HepG2 (cell line): Measurements from ENCODE around the gene C9orf50. TPM values are rescaled to one million over a fixed set of nuclear protein-coding genes. Genes with fewer than 3 reads are reported as not detected.

Source experiments
- CEBPG ChIP-seq: IDR thresholded peaks from 2 replicates; pipeline ENCODE4 v1.6.1; 2016
- ELF3 ChIP-seq: IDR thresholded peaks from 2 replicates; pipeline ENCODE4 v1.6.1; 2016; ENCODE audit warnings: missing genetic modification reagents, missing compliant biosample characterization
- GATA4 ChIP-seq: sonication (generic); IDR thresholded peaks from 2 replicates; pipeline ENCODE4 v1.6.1; 2016; ENCODE audit warnings: antibody characterized with exemption, low read depth, borderline replicate concordance
- SP4 ChIP-seq: sonication (generic); formaldehyde crosslinking; IDR thresholded peaks from 2 replicates; pipeline ENCODE4 v1.8.1; 2023; ENCODE audit warnings: mild to moderate bottlenecking, missing genetic modification reagents
- TBX2 ChIP-seq: sonication (generic); formaldehyde crosslinking; IDR thresholded peaks from 2 replicates; pipeline ENCODE4 v1.5.0; 2020; ENCODE audit warnings: missing genetic modification reagents, mild to moderate bottlenecking, borderline replicate concordance
- ZNF121 ChIP-seq: sonication (generic); formaldehyde crosslinking; IDR thresholded peaks from 2 replicates; pipeline ENCODE4 v1.5.0; 2020; ENCODE audit warnings: mild to moderate bottlenecking, missing genetic modification reagents
- ZNF777 ChIP-seq: sonication (generic); formaldehyde crosslinking; IDR thresholded peaks from 2 replicates; pipeline ENCODE4 v1.4.0; 2020; ENCODE audit warnings: missing genetic modification reagents
- ZSCAN30 ChIP-seq: sonication (generic); formaldehyde crosslinking; IDR thresholded peaks from 2 replicates; pipeline ENCODE4 v1.5.0; 2020; ENCODE audit warnings: mild to moderate bottlenecking, missing genetic modification reagents
- polyA plus RNA-seq, 8 experiments: library from polyadenylated mRNA; depleted of rRNA in 3 of 8; stranded (reverse) in 7 of 8; unstranded in 1 of 8; fragments of >200 nt; fragmentation: Illumina TruSeq in 4 of 8; extraction: Trizol in 4 of 8; gene quantifications; 2 replicates each; pipeline versions ENCODE4 v1.2.1 to v1.2.3, GENCODE V29; 2011 to 2016; ENCODE audit warnings: low read depth in 4 of 8, missing spikeins in 1 of 8, mixed read lengths in 1 of 8; ENCODE audit not compliant: insufficient read depth in 1 of 8
- total RNA-seq, 5 experiments: library from RNA; depleted of rRNA; stranded (reverse); fragments of >200 nt; fragmentation: Illumina TruSeq; extraction: Trizol; gene quantifications; 2 replicates each; pipeline ENCODE4 v1.2.3, GENCODE V29; 2016; ENCODE audit warnings: low read depth in 1 of 5
- TF ChIP-seq, protein P1 (sequence below), 2 experiments: fragments of 450-650 bp in 1 of 2; sonication (generic) in 1 of 2; formaldehyde crosslinking; IDR thresholded peaks; 2 replicates each; pipeline versions ENCODE4 v1.5.0 to v1.8.0; 2020 to 2022; ENCODE audit warnings: mild to moderate bottlenecking in 1 of 2, missing genetic modification reagents in 1 of 2
- TF ChIP-seq, protein P2 (sequence below): sonication (generic); formaldehyde crosslinking; conservative IDR thresholded peaks from 2 replicates; pipeline ENCODE4 v1.4.0; 2020; ENCODE audit warnings: mild to moderate bottlenecking, missing genetic modification reagents, moderate library complexity
- TF ChIP-seq, protein P3 (sequence below): sonication (generic); formaldehyde crosslinking; IDR thresholded peaks from 2 replicates; pipeline ENCODE4 v1.4.0; 2020; ENCODE audit warnings: missing genetic modification reagents
- TF ChIP-seq, protein P4 (sequence below): sonication (generic); formaldehyde crosslinking; IDR thresholded peaks from 2 replicates; pipeline ENCODE4 v1.5.1; 2020; ENCODE audit warnings: mild to moderate bottlenecking, missing genetic modification reagents, moderate library complexity
- TF ChIP-seq, protein P5 (sequence below): sonication (generic); formaldehyde crosslinking; IDR thresholded peaks from 2 replicates; pipeline ENCODE4 v1.4.0; 2020; ENCODE audit warnings: missing genetic modification reagents

The C9orf50 gene
- total and polyA plus RNA-seq, 2 of the 13 experiments (the other 11 are each of a cell fraction or from before 2014, with no cell fraction given), result not detected

DNA sequence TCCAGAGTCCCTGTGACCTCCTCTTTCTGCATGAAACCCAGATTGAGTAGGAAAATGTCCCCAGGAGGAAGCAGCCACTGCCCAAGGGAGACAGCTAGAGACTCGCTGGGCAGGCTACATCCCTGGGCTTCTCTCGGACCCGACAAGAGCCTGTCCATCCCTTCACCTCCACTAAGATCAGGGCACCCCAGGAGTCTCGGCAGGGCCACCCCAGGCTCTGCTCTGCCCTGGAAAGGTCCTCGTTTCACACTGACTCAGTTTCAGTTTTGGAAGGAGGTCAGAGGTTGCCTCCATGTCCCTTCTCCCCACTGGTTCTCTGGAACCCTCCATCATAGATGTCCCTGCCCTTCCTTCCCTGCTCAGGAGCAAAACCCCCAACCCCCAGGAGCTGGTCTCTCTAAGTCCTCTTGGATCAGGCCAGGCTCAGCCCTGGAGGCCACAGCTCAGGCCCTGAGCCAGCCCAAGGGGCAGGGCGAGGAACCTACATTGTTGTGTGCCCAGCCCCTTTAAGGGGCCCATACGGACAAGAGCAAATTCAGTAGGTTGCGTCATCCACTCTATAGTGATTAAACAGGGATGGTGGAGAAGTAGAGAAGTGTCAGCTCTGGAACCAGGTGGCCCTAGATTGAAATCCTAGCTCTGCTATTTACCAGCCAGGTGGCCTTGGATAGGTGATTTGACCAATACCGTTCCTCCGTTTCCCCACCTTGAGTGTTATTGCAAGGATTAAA is 37.4 kb downstream of the C9orf50 start (continued):
- TF ChIP-seq, protein P1, sequence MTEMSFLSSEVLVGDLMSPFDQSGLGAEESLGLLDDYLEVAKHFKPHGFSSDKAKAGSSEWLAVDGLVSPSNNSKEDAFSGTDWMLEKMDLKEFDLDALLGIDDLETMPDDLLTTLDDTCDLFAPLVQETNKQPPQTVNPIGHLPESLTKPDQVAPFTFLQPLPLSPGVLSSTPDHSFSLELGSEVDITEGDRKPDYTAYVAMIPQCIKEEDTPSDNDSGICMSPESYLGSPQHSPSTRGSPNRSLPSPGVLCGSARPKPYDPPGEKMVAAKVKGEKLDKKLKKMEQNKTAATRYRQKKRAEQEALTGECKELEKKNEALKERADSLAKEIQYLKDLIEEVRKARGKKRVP (CRISPR knock-in tag; IDR thresholded peaks at IDR 0.05), result peak in 1 of 2 experiments; percentile 63; a peak in 2 of 4 replicates
- peak; percentile 94 for TF ChIP-seq CEBPG (CRISPR knock-in tag)
- TF ChIP-seq TBX2 (CRISPR knock-in tag), result peak; percentile 58; the same call in 1 of the 2 replicates
- TF ChIP-seq, protein P2, sequence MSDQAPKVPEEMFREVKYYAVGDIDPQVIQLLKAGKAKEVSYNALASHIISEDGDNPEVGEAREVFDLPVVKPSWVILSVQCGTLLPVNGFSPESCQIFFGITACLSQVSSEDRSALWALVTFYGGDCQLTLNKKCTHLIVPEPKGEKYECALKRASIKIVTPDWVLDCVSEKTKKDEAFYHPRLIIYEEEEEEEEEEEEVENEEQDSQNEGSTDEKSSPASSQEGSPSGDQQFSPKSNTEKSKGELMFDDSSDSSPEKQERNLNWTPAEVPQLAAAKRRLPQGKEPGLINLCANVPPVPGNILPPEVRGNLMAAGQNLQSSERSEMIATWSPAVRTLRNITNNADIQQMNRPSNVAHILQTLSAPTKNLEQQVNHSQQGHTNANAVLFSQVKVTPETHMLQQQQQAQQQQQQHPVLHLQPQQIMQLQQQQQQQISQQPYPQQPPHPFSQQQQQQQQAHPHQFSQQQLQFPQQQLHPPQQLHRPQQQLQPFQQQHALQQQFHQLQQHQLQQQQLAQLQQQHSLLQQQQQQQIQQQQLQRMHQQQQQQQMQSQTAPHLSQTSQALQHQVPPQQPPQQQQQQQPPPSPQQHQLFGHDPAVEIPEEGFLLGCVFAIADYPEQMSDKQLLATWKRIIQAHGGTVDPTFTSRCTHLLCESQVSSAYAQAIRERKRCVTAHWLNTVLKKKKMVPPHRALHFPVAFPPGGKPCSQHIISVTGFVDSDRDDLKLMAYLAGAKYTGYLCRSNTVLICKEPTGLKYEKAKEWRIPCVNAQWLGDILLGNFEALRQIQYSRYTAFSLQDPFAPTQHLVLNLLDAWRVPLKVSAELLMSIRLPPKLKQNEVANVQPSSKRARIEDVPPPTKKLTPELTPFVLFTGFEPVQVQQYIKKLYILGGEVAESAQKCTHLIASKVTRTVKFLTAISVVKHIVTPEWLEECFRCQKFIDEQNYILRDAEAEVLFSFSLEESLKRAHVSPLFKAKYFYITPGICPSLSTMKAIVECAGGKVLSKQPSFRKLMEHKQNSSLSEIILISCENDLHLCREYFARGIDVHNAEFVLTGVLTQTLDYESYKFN (CRISPR knock-in tag), result 0 out of 2 replicates have a peak, but pooled peaks have one; percentile 15
- TF ChIP-seq ELF3 (CRISPR knock-in tag), result no peak
- no peak for TF ChIP-seq ZSCAN30 (CRISPR knock-in tag)
- TF ChIP-seq, protein P3, sequence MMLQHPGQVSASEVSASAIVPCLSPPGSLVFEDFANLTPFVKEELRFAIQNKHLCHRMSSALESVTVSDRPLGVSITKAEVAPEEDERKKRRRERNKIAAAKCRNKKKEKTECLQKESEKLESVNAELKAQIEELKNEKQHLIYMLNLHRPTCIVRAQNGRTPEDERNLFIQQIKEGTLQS (CRISPR knock-in tag), result peak; percentile 57; the same call in 1 of the 2 replicates
- TF ChIP-seq ZNF121 (CRISPR knock-in tag), result no peak
- 0 out of 2 replicates have a peak, but pooled peaks have one; percentile 12 for TF ChIP-seq SP4 (CRISPR knock-in tag)
- TF ChIP-seq, protein P4, sequence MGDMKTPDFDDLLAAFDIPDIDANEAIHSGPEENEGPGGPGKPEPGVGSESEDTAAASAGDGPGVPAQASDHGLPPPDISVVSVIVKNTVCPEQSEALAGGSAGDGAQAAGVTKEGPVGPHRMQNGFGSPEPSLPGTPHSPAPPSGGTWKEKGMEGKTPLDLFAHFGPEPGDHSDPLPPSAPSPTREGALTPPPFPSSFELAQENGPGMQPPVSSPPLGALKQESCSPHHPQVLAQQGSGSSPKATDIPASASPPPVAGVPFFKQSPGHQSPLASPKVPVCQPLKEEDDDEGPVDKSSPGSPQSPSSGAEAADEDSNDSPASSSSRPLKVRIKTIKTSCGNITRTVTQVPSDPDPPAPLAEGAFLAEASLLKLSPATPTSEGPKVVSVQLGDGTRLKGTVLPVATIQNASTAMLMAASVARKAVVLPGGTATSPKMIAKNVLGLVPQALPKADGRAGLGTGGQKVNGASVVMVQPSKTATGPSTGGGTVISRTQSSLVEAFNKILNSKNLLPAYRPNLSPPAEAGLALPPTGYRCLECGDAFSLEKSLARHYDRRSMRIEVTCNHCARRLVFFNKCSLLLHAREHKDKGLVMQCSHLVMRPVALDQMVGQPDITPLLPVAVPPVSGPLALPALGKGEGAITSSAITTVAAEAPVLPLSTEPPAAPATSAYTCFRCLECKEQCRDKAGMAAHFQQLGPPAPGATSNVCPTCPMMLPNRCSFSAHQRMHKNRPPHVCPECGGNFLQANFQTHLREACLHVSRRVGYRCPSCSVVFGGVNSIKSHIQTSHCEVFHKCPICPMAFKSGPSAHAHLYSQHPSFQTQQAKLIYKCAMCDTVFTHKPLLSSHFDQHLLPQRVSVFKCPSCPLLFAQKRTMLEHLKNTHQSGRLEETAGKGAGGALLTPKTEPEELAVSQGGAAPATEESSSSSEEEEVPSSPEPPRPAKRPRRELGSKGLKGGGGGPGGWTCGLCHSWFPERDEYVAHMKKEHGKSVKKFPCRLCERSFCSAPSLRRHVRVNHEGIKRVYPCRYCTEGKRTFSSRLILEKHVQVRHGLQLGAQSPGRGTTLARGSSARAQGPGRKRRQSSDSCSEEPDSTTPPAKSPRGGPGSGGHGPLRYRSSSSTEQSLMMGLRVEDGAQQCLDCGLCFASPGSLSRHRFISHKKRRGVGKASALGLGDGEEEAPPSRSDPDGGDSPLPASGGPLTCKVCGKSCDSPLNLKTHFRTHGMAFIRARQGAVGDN (CRISPR knock-in tag), result peak; percentile 45
- TF ChIP-seq, protein P5, sequence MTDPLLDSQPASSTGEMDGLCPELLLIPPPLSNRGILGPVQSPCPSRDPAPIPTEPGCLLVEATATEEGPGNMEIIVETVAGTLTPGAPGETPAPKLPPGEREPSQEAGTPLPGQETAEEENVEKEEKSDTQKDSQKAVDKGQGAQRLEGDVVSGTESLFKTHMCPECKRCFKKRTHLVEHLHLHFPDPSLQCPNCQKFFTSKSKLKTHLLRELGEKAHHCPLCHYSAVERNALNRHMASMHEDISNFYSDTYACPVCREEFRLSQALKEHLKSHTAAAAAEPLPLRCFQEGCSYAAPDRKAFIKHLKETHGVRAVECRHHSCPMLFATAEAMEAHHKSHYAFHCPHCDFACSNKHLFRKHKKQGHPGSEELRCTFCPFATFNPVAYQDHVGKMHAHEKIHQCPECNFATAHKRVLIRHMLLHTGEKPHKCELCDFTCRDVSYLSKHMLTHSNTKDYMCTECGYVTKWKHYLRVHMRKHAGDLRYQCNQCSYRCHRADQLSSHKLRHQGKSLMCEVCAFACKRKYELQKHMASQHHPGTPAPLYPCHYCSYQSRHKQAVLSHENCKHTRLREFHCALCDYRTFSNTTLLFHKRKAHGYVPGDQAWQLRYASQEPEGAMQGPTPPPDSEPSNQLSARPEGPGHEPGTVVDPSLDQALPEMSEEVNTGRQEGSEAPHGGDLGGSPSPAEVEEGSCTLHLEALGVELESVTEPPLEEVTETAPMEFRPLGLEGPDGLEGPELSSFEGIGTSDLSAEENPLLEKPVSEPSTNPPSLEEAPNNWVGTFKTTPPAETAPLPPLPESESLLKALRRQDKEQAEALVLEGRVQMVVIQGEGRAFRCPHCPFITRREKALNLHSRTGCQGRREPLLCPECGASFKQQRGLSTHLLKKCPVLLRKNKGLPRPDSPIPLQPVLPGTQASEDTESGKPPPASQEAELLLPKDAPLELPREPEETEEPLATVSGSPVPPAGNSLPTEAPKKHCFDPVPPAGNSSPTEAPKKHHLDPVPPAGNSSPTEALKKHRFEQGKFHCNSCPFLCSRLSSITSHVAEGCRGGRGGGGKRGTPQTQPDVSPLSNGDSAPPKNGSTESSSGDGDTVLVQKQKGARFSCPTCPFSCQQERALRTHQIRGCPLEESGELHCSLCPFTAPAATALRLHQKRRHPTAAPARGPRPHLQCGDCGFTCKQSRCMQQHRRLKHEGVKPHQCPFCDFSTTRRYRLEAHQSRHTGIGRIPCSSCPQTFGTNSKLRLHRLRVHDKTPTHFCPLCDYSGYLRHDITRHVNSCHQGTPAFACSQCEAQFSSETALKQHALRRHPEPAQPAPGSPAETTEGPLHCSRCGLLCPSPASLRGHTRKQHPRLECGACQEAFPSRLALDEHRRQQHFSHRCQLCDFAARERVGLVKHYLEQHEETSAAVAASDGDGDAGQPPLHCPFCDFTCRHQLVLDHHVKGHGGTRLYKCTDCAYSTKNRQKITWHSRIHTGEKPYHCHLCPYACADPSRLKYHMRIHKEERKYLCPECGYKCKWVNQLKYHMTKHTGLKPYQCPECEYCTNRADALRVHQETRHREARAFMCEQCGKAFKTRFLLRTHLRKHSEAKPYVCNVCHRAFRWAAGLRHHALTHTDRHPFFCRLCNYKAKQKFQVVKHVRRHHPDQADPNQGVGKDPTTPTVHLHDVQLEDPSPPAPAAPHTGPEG, result no peak
- peak; percentile 32; the same call in 1 of the 2 replicates for TF ChIP-seq GATA4
- TF ChIP-seq ZNF777 (CRISPR knock-in tag), result 0 out of 2 replicates have a peak, but pooled peaks have one; percentile 25
